ENCODE measurements around the gene CADPS.
"Not testable (repeated sequence)": the region's sequence is repeated elsewhere in the genome, so short reads cannot be mapped to it uniquely, and the experiment has no call there.

Gene CADPS

GRCh38 chr3:62587169-62587568 lies 288.0 kb downstream of the CADPS start:
- TF ChIP-seq CTCF (conservative IDR thresholded peaks at IDR 0.05), result no peak
- TF ChIP-seq ZFX (IDR thresholded peaks at IDR 0.05), result no peak
- H3K27ac ChIP-seq, result no peak overlapping the region

DNA sequence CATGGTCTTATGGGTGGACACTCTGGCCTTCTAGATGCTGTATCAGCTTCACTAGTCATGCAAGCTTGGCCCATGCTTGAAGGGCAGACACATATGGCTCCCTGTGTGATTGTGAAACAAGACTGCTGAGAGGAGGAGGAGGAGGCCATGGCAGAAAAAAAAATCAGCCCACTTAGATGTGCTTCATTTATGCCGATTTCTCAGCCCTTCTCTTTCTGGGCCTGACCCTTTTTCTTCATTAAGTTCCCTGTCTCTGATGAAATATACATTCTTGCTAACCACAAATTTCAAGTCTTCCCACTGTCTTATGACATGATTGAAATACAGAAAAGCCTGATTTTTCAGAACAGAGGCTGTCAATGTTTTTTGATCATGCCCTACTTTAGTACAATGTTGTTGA lies 288.9 kb downstream of the CADPS start:
- H3K27ac ChIP-seq, result no peak overlapping the region
- TF ChIP-seq ZFX (IDR thresholded peaks at IDR 0.05) (no peak), CTCF (conservative IDR thresholded peaks at IDR 0.05) (no peak)

DNA sequence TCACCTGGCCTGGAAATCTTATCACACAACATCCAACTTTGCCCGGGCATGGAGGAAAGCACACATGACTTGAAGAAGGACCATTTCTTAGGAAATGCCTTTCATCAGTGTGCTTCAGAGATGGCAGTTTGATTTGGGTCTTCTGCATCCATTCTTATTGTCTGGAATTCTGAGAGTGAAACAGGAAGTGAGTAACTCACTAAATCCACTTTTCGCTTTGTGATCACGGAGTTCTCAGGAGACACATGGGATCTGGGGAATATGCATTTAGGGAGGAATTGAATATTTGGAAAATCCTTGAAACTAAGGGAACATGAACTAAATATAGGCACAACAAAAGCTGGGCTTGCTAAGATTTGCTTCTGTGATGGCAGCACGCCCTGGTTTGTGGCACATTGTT lies 289.4 kb downstream of the CADPS start:
- H3K27ac ChIP-seq, result no peak overlapping the region

DNA sequence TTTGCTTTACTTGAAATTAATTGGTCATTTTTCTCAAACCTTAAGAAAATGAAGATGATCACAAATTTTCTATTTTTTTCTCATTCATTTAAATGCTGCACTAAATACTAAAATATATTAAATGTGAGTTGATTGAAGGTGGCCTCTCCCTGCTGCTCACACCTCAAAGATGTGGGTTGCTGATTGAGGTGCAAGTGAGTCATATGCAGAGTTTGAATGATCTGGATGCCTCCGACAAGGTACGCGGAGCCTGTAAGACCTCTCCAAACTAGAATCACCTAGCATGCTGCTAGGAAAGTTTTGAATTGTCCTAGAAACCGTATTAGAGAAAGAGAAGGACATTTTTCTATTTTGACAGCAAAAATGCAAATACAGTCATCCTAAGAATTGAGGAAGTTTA lies 290.6 kb downstream of the CADPS start:
- no peak overlapping the region for H3K27ac ChIP-seq
- TF ChIP-seq CTCF (conservative IDR thresholded peaks at IDR 0.05) (no peak), ZFX (IDR thresholded peaks at IDR 0.05) (no peak)

More for the DNA sequence above, 289.4 kb downstream of the CADPS start:
- TF ChIP-seq ZFX (IDR thresholded peaks at IDR 0.05) (no peak), CTCF (conservative IDR thresholded peaks at IDR 0.05) (no peak)

DNA sequence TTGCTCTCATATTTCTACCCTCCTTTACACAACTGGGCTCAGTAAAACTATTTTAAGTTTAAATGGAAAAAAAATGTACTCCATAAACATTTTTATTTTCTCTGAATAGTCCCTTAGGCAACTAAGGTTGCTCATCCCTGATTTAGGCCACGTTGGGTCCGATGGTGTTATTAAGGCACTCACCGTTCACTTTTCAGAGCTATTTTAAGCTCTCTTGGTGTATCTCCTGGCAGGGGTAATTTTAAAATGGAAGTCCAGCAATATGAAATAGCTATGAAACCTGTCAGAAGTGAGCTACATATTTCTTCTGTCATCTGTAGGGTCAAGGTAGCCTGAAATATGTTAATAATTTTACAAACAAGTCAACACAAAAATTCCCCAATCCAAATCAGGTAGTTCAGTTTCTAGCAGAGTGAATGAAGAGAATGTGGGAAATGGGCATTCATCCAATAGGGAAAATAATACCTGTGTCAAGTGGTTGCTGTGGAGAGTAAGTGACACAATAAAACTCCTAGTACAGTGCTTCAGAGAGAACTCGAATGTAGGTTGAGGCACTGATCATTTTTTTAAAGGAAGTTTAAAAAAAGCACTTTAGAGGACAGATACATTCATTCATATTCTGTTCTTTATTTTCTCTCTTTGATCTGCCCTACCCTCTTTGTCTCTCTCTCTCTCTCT lies 292.6 kb downstream of the CADPS start:
- no peak for TF ChIP-seq CTCF (conservative IDR thresholded peaks at IDR 0.05)
- TF ChIP-seq ZFX (IDR thresholded peaks at IDR 0.05), result no peak
- no peak overlapping the region for H3K27ac ChIP-seq

DNA sequence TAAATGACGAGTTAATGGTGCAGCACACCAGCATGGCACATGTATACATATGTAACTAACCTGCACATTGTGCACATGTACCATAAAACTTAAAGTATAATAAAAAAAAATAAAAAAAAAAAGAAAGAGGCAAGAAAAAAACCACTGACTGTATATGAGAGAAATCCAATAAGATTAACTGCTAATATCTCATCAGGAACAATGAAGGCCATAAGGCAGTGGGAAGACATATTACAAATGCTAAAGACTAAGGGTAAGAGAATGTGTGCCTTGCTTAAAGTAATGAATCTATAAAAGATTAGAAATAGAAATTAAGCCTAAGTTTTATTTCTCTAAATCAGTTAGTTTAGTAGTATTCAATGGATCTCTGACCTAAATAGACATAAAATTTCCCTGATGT lies 294.7 kb downstream of the CADPS start:
- not testable (repeated sequence) for H3K27ac ChIP-seq

GRCh38 chr3:62577153-62577552 lies 298.1 kb downstream of the CADPS start:
- no peak overlapping the region for H3K27ac ChIP-seq
- no peak for TF ChIP-seq CTCF (conservative IDR thresholded peaks at IDR 0.05)
- TF ChIP-seq ZFX (IDR thresholded peaks at IDR 0.05), result no peak

DNA sequence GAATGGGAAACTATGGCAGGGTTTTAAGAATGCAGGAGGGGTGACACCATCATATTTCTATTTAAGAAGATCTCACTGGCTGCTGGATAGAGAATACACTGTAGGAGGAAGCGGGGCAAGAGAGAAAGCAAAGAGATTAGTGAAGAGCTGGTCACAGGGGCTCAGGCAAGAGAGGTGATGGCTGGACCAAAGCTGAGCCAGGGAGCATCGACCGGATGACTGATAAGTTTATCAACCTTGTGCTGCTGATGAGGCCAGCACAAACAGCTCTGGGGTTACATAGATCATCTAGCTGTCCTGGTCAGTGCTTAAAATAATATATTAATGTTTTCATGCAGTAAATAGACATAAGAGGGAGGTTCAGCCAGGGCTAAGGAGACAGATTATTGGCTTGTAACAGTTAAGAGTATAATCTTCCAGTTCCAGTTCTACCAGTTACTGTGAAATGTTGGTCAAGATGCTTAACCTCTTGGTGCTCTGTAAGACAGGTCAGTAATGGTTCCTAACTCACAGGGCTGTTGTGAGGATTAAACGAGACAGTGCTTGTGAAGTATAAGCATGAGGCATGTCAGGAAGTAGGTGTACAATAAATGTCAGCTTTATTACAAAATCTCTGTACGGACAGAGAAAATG lies 300.8 kb downstream of the CADPS start:
- TF ChIP-seq CTCF (conservative IDR thresholded peaks at IDR 0.05) (no peak), ZFX (IDR thresholded peaks at IDR 0.05) (no peak)
- H3K27ac ChIP-seq, result no peak overlapping the region
